Measurements from ENCODE around the gene TIGAR. TPM values are rescaled to one million over a fixed set of nuclear protein-coding genes. Genes with fewer than 3 reads are reported as not detected.

TIGAR gene
- total RNA-seq, 1 experiment from 2014 or later = 27.5 TPM

GRCh38 chr12:4308334-4308950 lies 12.6 kb upstream of the TIGAR start:
- H3K9me3 ChIP-seq (ENCODE audit: control insufficient read depth, low read depth, low read length) = no peaks in the 10 kb centered on the region
- H3K79me2 ChIP-seq (ENCODE audit: insufficient read depth, low read length) = no peaks in the 10 kb centered on the region
- no peaks in the 10 kb centered on the region for H3K23me2 ChIP-seq (ENCODE audit: insufficient read length, low read depth, low read length, poor library complexity, severe bottlenecking)
- no peak overlapping the region for H2BK12ac ChIP-seq (ENCODE audit: insufficient read length, low read depth, low read length)
- H2BK15ac ChIP-seq (ENCODE audit: low read depth, low read length) = no peak overlapping the region
- H3K27ac ChIP-seq (ENCODE audit: insufficient read length, low read depth, low read length) = no peak overlapping the region
- Mint-ChIP-seq H3K27me3 (ENCODE audit: low read depth) (no peaks in the 10 kb centered on the region), H3K4me3 (no peak overlapping the region; a peak in 1 of 5 replicates), H3K4me1 (peaks cover 25 to 29% of the 10 kb centered on the region in 2 experiments), H3K9me3 (no peaks in the 10 kb centered on the region), H3K36me3 (ENCODE audit: insufficient read depth in 1 of 3, low read depth in 3 of 3) (peaks cover 3 to 23% (median 16%) of the 10 kb centered on the region in 3 experiments; a peak in 6 of 7 replicates), H3K27ac (peak overlapping the region; percentile 61 to 93 (median 68); a peak in 4 of 7 replicates)
- no peak overlapping the region for H3K4me2 ChIP-seq (ENCODE audit: insufficient read depth, insufficient read length, low read length)
- no CpG with 5 or more reads among the region's 14 CpGs for WGBS (ENCODE audit: extremely low coverage, insufficient read length, low lambda C conversion rate)
- H3K14ac ChIP-seq (ENCODE audit: insufficient read depth, low read length) = no peak overlapping the region
- H3K18ac ChIP-seq (ENCODE audit: insufficient read length, low read depth, low read length) = no peak overlapping the region
- peak; percentile 58 for DNase-seq
- no peak overlapping the region for H2AK5ac ChIP-seq (ENCODE audit: insufficient read length, low read length)
- H2BK120ac ChIP-seq (ENCODE audit: low read depth, low read length, poor library complexity, severe bottlenecking) = no peak overlapping the region
- H4K91ac ChIP-seq (ENCODE audit: insufficient read length, low read depth, low read length) = no peak overlapping the region
- TF ChIP-seq, protein P1, sequence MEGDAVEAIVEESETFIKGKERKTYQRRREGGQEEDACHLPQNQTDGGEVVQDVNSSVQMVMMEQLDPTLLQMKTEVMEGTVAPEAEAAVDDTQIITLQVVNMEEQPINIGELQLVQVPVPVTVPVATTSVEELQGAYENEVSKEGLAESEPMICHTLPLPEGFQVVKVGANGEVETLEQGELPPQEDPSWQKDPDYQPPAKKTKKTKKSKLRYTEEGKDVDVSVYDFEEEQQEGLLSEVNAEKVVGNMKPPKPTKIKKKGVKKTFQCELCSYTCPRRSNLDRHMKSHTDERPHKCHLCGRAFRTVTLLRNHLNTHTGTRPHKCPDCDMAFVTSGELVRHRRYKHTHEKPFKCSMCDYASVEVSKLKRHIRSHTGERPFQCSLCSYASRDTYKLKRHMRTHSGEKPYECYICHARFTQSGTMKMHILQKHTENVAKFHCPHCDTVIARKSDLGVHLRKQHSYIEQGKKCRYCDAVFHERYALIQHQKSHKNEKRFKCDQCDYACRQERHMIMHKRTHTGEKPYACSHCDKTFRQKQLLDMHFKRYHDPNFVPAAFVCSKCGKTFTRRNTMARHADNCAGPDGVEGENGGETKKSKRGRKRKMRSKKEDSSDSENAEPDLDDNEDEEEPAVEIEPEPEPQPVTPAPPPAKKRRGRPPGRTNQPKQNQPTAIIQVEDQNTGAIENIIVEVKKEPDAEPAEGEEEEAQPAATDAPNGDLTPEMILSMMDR (conservative IDR thresholded peaks at IDR 0.05) = no peak
- no peak overlapping the region for H3K23ac ChIP-seq (ENCODE audit: insufficient read length, low read depth, low read length)
- H3K4ac ChIP-seq (ENCODE audit: low read depth, low read length) = no peak overlapping the region
- H2BK5ac ChIP-seq (ENCODE audit: insufficient read length, low read length) = no peak overlapping the region
- no peaks in the 10 kb centered on the region for H3K79me1 ChIP-seq (ENCODE audit: insufficient read depth, low read depth, low read length, poor library complexity, severe bottlenecking)
- no peak overlapping the region for H3K9ac ChIP-seq (ENCODE audit: extremely low read depth, insufficient read length, low read length)
- H4K8ac ChIP-seq (replicated peaks; ENCODE audit: insufficient read length, low read depth, low read length) = no peak overlapping the region
- H3K56ac ChIP-seq (ENCODE audit: insufficient read length, low read depth, low read length) = no peak overlapping the region
- no peak overlapping the region for H4K5ac ChIP-seq (ENCODE audit: insufficient read length, low read depth, low read length)
- no peak overlapping the region for H2BK20ac ChIP-seq (ENCODE audit: low read depth, low read length, poor library complexity, severe bottlenecking)
- H3K4me1 ChIP-seq (ENCODE audit: insufficient read depth, low read length) = no peaks in the 10 kb centered on the region; the same call in 1 of the 2 replicates
- H3T11ph ChIP-seq (ENCODE audit: low read length) = no peak overlapping the region
- H2AFZ ChIP-seq (ENCODE audit: low read length) = no peak overlapping the region
- H3K27me3 ChIP-seq (ENCODE audit: insufficient read depth, low read length) = no peaks in the 10 kb centered on the region
- no peaks in the 10 kb centered on the region for H4K20me1 ChIP-seq (ENCODE audit: control insufficient read depth, insufficient read depth, insufficient read length)
